SK-N-SH treated with all-trans-retinoic acid at 6 μM for 48 hours (cell line): Measurements from ENCODE around the gene OVCA2.

Experiments
- CREB5 ChIP-seq: fragments of 250-450 bp; sonication (Bioruptor Pico); IDR thresholded peaks from 2 replicates; pipeline ENCODE4 v1.5.1; 2020; ENCODE audit warnings: low read depth, mild to moderate bottlenecking, moderate library complexity
- CSDC2 ChIP-seq: fragments of 250-450 bp; sonication (Bioruptor Pico); IDR thresholded peaks from 2 replicates; pipeline ENCODE4 v1.5.0; 2020; ENCODE audit warnings: mild to moderate bottlenecking, moderate library complexity
- PATZ1 ChIP-seq: fragments of 250-450 bp; sonication (Bioruptor Pico); IDR thresholded peaks from 2 replicates; pipeline ENCODE4 v1.8.0; 2020; ENCODE audit warnings: mild to moderate bottlenecking, moderate library complexity, borderline replicate concordance
- PPARA ChIP-seq: fragments of 250-450 bp; sonication (Bioruptor Pico); IDR thresholded peaks from 2 replicates; pipeline ENCODE4 v1.5.0; 2020; ENCODE audit warnings: mild to moderate bottlenecking, borderline replicate concordance
- TCF4 ChIP-seq: fragments of 250-450 bp; sonication (Bioruptor Pico); IDR thresholded peaks from 2 replicates; pipeline ENCODE4 v1.8.0; 2021; ENCODE audit warnings: mild to moderate bottlenecking, moderate library complexity, borderline replicate concordance
- TOX ChIP-seq: fragments of 250-450 bp; sonication (Bioruptor Pico); IDR thresholded peaks from 2 replicates; pipeline ENCODE4 v1.8.0; 2021; ENCODE audit warnings: mild to moderate bottlenecking, moderate library complexity, borderline replicate concordance
- ZC3H10 ChIP-seq: fragments of 250-450 bp; sonication (Bioruptor Pico); IDR thresholded peaks from 2 replicates; pipeline ENCODE4 v1.5.1; 2021; ENCODE audit warnings: mild to moderate bottlenecking, moderate library complexity
- ZFP3 ChIP-seq: fragments of 250-450 bp; sonication (Bioruptor Pico); IDR thresholded peaks from 2 replicates; pipeline ENCODE4 v1.5.0; 2020; ENCODE audit warnings: mild to moderate bottlenecking, moderate library complexity
- ZNF70 ChIP-seq: fragments of 450-650 bp; formaldehyde crosslinking; IDR thresholded peaks from 2 replicates; pipeline ENCODE4 v1.5.0; 2020; ENCODE audit warnings: mild to moderate bottlenecking, moderate library complexity
- TF ChIP-seq, protein P1 (sequence below): fragments of 250-450 bp; sonication (Bioruptor Pico); IDR thresholded peaks from 2 replicates; pipeline ENCODE4 v1.8.0; 2021; ENCODE audit warnings: low read depth, mild to moderate bottlenecking, moderate library complexity, borderline replicate concordance

GRCh38 chr17:2084036-2084765 is 42.4 kb downstream of the OVCA2 start:
- TF ChIP-seq TCF4 (peak; percentile 79), PATZ1 (CRISPR knock-in tag) (no peak), ZFP3 (no peak; the same call in 1 of the 2 replicates), TOX (CRISPR knock-in tag) (no peak), PPARA (CRISPR knock-in tag) (0 out of 2 replicates have a peak, but pooled peaks have one; percentile 1), ZNF70 (CRISPR knock-in tag) (peak; percentile 62), ZC3H10 (CRISPR knock-in tag) (no peak), CREB5 (CRISPR knock-in tag) (no peak), CSDC2 (CRISPR knock-in tag) (no peak)
- TF ChIP-seq, protein P1, sequence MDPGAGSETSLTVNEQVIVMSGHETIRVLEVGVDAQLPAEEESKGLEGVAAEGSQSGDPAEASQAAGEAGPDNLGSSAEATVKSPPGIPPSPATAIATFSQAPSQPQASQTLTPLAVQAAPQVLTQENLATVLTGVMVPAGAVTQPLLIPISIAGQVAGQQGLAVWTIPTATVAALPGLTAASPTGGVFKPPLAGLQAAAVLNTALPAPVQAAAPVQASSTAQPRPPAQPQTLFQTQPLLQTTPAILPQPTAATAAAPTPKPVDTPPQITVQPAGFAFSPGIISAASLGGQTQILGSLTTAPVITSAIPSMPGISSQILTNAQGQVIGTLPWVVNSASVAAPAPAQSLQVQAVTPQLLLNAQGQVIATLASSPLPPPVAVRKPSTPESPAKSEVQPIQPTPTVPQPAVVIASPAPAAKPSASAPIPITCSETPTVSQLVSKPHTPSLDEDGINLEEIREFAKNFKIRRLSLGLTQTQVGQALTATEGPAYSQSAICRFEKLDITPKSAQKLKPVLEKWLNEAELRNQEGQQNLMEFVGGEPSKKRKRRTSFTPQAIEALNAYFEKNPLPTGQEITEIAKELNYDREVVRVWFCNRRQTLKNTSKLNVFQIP (CRISPR knock-in tag): no peak
